ENCODE data around the gene FOXJ2. TPM values are rescaled to one million over a fixed set of nuclear protein-coding genes. Genes with fewer than 3 reads are reported as not detected.
"Not testable (repeated sequence)": the region's sequence is repeated elsewhere in the genome, so short reads cannot be mapped to it uniquely, and the experiment has no call there.

Gene FOXJ2
- polyA plus RNA-seq, 1 experiment, result 5.7 TPM

- H3K27ac ChIP-seq (ENCODE audit: low read depth, low read length), result peak overlapping the region; percentile 100
- peak overlapping the region; percentile 81 for H3K4me3 ChIP-seq (ENCODE audit: low read depth, low read length)
- no peak for TF ChIP-seq CTCF (IDR thresholded peaks at IDR 0.05; ENCODE audit: low read depth, low read length)
- peak; percentile 97 for DNase-seq (ENCODE audit: low read depth, low spot score)
- no peaks in the 10 kb centered on the region for H3K27me3 ChIP-seq (ENCODE audit: control insufficient read depth, insufficient read depth, low read length)
- CTCF ChIA-PET, result interaction anchor here (0.7 to 2.0 kb wide), 4 partner anchors 19 to 166 kb away, joined by 3 to 12 read pairs (median 6); no protein-coding TSS in a partner anchor
- no peaks in the 10 kb centered on the region for H3K9me3 ChIP-seq (ENCODE audit: control insufficient read depth, insufficient read depth, low read length)
- POLR2A ChIA-PET, result interaction anchor here (0.9 to 1.2 kb wide), 3 partner anchors 12 to 93 kb away, joined by 3 to 8 read pairs (median 4); no protein-coding TSS in a partner anchor
Measured at GRCh38 chr12:8026291-8026900, 6.1 kb upstream of the FOXJ2 start.

DNA sequence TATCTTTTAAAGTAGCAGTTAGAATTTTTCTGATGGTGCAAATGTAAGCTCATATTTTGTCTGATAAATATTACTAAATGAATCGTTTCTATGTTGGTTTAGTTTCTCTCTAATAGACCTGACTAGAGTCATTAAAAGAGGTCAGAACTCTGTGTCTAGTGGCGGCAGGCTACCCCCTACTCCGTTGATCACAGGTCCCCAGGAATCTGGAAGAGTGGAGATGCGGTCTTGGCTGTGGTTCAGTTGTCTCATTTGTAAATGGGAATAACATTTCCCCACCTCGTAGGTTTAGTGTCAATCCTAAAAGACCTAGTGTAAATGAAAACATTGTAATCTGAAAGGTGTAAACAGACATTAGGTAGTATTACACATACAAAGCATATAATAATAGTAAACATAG, 4.7 kb upstream of the FOXJ2 start:
- no peak overlapping the region for H3K27ac ChIP-seq (ENCODE audit: low read depth, low read length)
- no peaks in the 10 kb centered on the region for H3K27me3 ChIP-seq (ENCODE audit: control insufficient read depth, insufficient read depth, low read length)
- no peaks in the 10 kb centered on the region for H3K9me3 ChIP-seq (ENCODE audit: control insufficient read depth, insufficient read depth, low read length)
- TF ChIP-seq CTCF (IDR thresholded peaks at IDR 0.05; ENCODE audit: low read depth, low read length), result no peak
- no peak overlapping the region for H3K4me3 ChIP-seq (ENCODE audit: low read depth, low read length)
- no peak for DNase-seq (ENCODE audit: low read depth, low spot score)
- CTCF ChIA-PET, result interaction anchor here (1.2 to 2.0 kb wide), 4 partner anchors 18 to 94 kb away, joined by 3 to 12 read pairs (median 6); no protein-coding TSS in a partner anchor
- POLR2A ChIA-PET, result interaction anchor here (0.8 to 1.2 kb wide), 2 partner anchors 11 to 55 kb away, joined by 4 to 8 read pairs; no protein-coding TSS in a partner anchor

GRCh38 chr12:8028267-8028666, 4.2 kb upstream of the FOXJ2 start:
- TF ChIP-seq CTCF (IDR thresholded peaks at IDR 0.05; ENCODE audit: low read depth, low read length), result no peak
- POLR2A ChIA-PET, result no interaction called here
- DNase-seq (ENCODE audit: low read depth, low spot score), result no peak
- H3K27me3 ChIP-seq (ENCODE audit: control insufficient read depth, insufficient read depth, low read length), result no peaks in the 10 kb centered on the region
- no peaks in the 10 kb centered on the region for H3K9me3 ChIP-seq (ENCODE audit: control insufficient read depth, insufficient read depth, low read length)
- CTCF ChIA-PET, result interaction anchor here (1.2 to 2.0 kb wide), 4 partner anchors 18 to 95 kb away, joined by 3 to 12 read pairs (median 6); no protein-coding TSS in a partner anchor
- H3K4me3 ChIP-seq (ENCODE audit: low read depth, low read length), result no peak overlapping the region
- H3K27ac ChIP-seq (ENCODE audit: low read depth, low read length), result no peak overlapping the region

- H3K9me3 ChIP-seq (ENCODE audit: control insufficient read depth, insufficient read depth, low read length), result no peaks in the 10 kb centered on the region
- H3K4me3 ChIP-seq (ENCODE audit: low read depth, low read length), result no peak overlapping the region
- no peak for TF ChIP-seq CTCF (IDR thresholded peaks at IDR 0.05; ENCODE audit: low read depth, low read length)
- no peak for DNase-seq (ENCODE audit: low read depth, low spot score)
- CTCF ChIA-PET, result no interaction called here
- H3K27me3 ChIP-seq (ENCODE audit: control insufficient read depth, insufficient read depth, low read length), result no peaks in the 10 kb centered on the region
- no peak overlapping the region for H3K27ac ChIP-seq (ENCODE audit: low read depth, low read length)
- POLR2A ChIA-PET, result no interaction called here
Measured at GRCh38 chr12:8030189-8030588, 2.3 kb upstream of the FOXJ2 start.

DNA sequence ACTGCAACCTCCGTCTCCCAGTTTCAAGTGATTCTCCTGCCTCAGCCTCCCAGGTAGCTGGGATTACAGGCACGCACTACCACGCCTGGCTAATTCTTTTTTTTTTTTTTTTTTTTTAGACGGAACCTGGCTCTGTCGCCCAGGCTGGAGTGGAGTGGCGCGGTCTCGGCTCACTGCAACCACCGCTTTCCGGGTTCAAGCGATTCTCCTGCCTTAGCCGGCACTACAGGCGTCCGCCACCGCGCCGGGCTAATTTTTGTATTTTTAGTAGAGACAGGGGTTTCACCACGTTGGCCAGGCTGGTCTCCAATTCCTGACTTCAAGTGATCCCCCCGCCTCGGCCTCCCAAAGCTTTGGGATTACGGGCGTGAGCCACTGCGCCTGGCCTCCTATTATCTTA, 1.5 kb upstream of the FOXJ2 start:
- H3K4me3 ChIP-seq (ENCODE audit: low read depth, low read length); CTCF ChIA-PET; H3K27ac ChIP-seq (ENCODE audit: low read depth, low read length); DNase-seq (ENCODE audit: low read depth, low spot score); H3K9me3 ChIP-seq (ENCODE audit: control insufficient read depth, insufficient read depth, low read length); H3K27me3 ChIP-seq (ENCODE audit: control insufficient read depth, insufficient read depth, low read length); POLR2A ChIA-PET: not testable (repeated sequence)
